CD4-positive, alpha-beta T cell treated with Interleukin-17A for 4 hours (primary cell): ENCODE measurements around the gene PLCH2.

Source experiments
- DNase-seq: peaks from one replicate; pipeline ENCODE4 v3.0.0-alpha.2; 2020; ENCODE audit warnings: mixed read lengths

Gene PLCH2

GRCh38 chr1:2515763-2516080 is 39.6 kb downstream of the PLCH2 start:
- DNase-seq, result no peak

DNA sequence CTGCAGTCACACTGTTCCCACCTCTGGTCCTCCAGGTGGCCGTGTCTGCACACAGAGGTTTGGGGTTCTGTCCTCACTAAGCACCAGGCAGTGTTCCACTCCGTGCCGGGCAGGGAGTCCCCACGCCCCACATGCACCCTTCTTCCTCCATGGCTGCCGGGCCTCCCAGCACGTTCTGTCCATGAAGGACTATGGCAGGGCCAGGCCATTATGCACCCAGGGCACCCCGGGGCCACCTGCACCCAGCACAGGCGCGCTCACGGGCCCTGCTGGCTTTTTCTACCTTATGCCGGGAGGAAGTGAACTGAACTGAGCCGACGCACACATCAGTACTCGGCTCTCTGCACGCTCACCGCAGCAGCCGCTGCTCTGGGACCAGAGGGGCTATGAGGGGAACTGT is 40.0 kb downstream of the PLCH2 start:
- DNase-seq, result no peak

GRCh38 chr1:2516946-2517345 is 40.9 kb downstream of the PLCH2 start:
- DNase-seq, result no peak

DNA sequence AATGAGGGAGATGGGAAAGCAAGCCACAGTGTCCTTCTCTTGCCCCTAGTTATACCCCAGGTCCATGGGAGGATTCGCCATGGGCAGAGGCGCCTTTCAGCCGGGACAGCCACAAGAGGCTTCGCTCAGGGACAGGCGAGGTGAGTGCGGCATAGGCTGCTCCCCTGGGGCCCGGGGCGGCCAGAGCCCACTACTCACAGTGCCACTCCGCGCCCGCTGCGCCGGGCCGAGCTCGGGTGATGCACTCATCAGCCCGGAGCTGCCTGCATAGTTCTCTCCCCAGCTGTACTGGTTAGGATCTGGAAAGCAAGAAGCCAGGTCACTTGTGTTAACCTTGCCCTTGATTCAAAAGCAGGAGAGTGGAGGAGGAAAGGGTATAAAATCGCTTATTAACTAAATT is 41.9 kb downstream of the PLCH2 start:
- no peak for DNase-seq

- DNase-seq, result no peak
These were observed 42.4 kb downstream of the PLCH2 start for GRCh38 chr1:2518528-2518927.

DNA sequence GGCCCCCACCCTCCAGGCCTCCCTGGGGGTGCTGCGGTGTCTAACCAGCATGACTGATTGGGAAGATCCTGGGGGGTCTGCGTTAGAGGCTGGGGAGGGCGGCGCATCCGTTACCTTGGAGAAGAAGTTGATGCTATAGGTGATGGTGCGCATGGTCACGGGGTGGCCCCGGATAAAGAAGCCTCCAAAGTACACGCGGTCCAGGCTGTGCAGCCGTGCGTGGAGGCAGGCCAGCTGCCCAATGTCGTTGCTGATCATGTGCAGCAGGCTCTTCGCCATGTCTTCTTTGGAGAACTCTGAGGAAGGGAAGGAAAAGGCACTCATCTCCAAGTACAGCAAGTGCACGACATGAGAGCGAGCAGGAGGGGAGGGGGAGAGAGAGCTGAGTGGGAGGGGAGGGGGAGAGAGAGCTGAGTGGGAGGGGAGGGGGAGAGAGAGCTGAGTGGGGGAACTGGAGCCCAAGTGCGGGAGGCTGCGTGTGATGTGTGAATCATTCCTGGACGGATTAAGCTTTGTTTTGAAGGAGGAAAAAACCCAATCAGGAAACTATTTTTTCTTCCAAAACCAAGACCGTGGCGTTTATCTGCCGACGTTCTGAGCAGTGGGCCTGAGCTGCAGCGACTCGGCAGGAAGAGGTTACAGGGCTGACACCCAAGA is 43.1 kb downstream of the PLCH2 start:
- DNase-seq, result no peak

DNA sequence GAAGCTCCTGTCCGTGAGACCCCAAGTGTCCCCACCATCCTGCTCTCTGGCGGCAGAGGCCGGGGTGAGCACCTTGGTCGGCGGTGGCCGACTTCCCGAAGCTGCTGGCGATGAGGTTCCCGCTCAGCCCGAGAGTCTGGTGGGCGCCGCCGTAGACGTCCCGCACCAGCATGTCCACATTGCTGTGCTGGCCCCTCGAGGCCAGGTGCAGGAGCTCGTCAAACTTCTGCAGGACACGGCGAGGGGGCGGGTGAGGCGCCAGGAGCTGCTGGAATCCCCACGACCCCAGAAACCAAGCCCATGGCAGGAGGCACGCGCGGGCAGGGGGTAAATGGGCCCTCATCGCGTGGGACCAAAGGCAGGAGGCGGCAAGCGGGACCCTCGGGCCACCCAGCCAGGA is 43.6 kb downstream of the PLCH2 start:
- no peak for DNase-seq

DNA sequence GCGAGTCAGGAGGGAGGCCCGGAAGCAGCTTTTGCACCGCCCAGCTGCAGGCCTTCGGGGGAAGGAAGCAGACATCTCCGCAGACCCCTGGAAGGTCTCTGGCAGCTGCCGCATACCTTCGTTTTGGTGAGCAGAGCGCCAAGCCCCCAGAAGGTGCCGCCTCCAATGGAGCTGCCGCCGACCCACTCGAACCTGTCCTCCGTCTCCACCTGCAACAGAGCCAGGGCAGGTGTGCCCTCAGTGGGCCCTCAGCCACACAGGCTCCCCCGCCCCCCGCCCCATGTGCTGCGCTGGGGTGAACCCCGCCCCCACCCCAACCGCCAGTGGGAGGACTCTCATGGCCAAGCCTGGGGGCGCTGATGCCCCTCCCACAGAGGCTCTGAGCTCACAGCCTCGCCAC is 44.1 kb downstream of the PLCH2 start:
- no peak for DNase-seq

GRCh38 chr1:2520806-2521205 is 44.7 kb downstream of the PLCH2 start:
- DNase-seq, result no peak

DNA sequence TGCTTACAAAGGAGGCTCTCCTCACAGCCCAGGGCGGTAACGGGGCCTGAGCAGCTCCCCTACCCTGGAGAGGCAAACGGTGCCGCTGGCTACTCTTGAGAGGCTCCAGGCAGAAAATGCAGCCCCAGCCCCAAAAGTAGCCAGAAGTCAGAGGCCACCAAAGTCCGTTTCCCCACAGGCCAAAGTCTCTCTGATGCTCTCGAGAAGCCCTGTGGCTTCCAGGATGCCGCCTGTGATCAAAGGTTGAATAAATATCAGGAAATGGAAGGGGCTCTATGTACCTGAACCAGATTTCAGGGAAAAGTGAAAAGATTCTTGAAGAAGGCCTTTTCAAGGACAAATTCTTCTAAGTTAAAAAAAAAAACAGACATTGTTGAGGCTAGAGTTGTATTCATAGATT is 46.1 kb downstream of the PLCH2 start:
- no peak for DNase-seq

DNA sequence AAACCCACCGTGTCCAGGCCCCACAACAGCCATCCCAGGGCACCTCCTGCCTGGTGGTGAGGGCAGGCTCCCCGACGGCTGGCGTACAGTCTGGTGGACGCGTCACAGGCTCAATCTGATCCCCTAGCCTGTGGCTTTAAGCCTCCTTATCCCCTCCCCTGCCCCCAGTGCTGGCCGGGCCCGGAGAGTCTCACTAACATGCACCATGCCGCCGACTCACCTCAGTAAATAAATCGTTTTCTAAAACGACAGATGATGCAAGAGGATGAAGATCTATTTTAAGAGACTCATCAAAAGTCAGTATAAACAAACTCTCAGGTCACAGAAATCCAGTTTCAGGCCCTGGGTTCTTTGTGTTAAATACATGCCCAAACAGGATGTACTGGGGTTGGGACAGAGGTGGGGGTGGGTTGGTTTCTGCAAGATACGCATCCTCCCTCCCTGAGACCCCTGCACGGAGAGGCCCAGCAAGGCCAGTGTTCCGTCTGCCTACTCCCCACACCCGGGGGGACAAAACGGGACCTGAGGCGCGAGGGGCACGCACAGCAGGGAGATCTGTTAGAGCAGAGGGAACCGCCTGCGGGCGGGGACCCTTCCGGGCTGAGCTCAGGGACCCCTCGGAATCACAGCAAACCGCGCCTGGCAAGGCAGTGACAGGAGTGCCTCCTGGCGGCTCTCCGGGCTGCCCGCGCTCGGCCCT is 47.3 kb downstream of the PLCH2 start:
- peak; percentile 42 for DNase-seq

- DNase-seq, result peak; percentile 72
These were observed 48.0 kb downstream of the PLCH2 start for GRCh38 chr1:2523891-2524609.

DNA sequence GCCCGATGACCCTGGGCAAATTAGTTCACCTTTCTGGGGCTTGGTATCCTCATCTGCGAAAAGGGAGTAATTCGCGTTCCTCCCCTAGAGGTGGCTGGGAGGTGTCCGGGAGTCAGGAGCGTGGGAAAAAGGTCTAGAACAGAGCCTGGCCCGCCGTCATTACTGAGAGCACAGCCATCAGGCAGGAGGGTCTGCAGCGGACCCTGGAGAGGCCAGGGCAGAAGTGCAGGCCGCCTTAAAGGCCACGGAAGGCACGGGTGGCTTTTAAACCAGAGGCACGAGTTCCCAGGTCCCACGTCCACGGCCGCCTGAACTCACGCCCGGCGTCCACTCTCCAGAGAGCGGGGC is 49.5 kb downstream of the PLCH2 start:
- DNase-seq, result no peak

DNA sequence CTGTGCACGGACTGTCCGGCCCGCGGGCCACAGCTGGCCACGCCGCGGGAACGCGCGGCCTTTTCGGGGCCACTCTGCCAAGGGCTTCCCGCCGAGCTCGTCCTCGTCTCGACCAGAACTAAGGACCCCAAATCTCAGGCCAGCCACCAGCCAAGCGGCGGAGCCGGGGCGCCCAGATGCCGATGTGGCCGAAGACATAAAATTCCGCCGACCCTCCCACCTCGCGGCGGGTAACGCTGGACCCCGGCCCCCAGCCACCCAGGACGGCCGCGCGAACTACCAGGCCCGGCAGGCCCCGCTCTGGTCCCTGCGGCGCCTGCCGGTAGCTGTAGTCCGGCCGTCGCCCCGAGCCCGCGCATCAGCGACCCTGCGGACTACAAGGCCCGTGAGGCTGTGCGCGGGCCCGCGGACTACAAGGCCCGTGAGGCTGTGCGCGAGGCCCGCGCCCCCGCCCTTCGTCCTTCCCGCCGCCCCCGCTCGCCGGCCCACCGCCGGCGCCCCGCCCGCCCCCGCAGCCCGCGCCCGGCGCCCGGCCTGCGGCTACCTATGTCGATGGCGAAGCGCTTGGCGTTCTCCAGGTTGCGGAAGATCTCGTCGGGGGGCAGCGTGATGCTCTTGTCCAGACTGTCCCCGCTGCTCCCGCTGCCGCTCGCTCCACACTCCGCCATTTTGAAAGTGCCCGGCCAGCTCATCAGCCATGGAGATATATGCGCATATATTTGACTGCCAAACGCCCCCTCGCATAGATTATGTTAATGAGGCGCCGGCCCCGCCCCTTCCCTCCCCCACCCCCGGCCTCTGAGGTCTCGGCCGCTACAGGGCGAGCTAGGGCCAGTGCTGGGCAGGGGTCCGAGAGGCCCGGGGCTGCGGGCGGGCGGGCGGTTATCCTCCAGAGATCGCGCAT is 50.1 kb downstream of the PLCH2 start, which contains the start of gene PANK4:
Gene PANK4 (minus strand): TSS at position 677 of the 904 bp plus-strand sequence. CDS start 9 bp downstream, at position 668.
- peak; percentile 93 for DNase-seq

- peak; percentile 48 for DNase-seq
These were observed 50.9 kb downstream of the PLCH2 start for GRCh38 chr1:2526824-2527555.

- DNase-seq, result no peak
These were observed 51.4 kb downstream of the PLCH2 start for GRCh38 chr1:2527556-2527860.

- DNase-seq, result no peak
These were observed 51.9 kb downstream of the PLCH2 start for GRCh38 chr1:2528016-2528415.

DNA sequence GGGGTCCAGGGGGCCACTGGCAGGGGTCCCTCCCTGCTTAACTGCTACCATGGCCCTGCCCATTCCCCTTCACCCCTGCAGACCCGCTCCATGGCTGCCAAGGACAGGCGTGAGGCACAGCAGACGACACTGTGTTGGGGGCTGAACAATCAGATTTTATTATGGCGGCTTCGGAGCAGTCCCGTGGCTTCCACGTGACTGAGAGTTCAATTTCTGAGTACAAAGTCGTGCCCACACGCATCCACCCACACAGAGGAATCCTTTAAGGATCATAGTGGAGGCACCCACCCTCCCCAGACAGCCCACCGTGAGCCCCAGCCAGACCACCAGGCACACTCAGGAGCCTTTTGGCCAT is 52.5 kb downstream of the PLCH2 start:
- DNase-seq, result no peak

- peak; percentile 68 for DNase-seq
These were observed 53.1 kb downstream of the PLCH2 start for GRCh38 chr1:2528966-2529783.

DNA sequence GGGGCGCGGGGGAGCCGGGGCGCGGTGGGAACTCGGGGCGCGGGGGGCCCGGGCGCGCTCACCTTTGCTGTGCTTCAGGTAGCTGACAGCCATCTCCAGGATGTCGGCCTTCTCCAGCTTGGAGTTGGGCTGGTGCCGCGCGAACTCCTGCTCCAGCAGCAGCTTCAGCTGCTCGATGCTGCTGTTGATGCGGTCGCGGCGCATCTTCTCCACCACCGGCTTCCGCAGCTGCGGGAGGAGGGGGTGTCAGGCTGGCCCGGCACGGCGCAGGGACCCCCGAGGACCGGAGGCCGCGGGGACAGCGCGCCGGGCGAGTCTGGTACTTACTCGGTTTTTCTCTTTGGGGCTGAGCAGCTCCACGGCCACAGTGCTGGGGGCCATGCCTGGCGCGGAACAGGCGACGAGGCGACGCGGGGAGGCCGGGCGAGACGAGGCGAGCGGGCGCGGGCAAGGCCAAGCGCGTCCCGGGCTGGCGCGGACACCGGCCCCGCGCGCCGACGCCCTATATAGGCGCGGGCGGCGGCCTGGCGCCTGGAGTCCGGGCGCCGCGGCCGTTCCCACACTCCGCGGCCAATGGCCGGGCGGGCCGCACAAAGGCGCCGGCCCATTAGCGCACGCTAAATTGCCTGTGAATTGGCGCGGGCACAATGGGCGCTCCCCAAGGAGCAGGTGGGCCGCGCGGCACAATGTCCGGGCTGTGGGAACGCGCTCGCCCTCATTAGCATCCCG is 53.9 kb downstream of the PLCH2 start, which contains the start of gene HES5:
Gene HES5 (minus strand): TSS at position 480 of the 729 bp plus-strand sequence. CDS start 99 bp downstream, at position 381.
- DNase-seq, result peak; percentile 30
